HFF-Myc (cell line): ENCODE results near the gene SH2D3A.
"Not testable (repeated sequence)": the region's sequence is repeated elsewhere in the genome, so short reads cannot be mapped to it uniquely, and the experiment has no call there.

ENCODE experiments used
- DNase-seq: peaks from one replicate; pipeline ENCODE4 v3.0.0-alpha.2; 2011; ENCODE audit warnings: low read depth; ENCODE audit errors: extremely low read depth
- H3K4me3 ChIP-seq: replicated peaks from 2 replicates; pipeline ENCODE4 v1.5.1; 2011; ENCODE audit warnings: low read depth, mild to moderate bottlenecking, control low read depth, low read length
- CTCF ChIP-seq: IDR thresholded peaks from 2 replicates; pipeline ENCODE4 v1.5.1; 2012; ENCODE audit warnings: mild to moderate bottlenecking, low read depth, low read length, control low read depth; ENCODE audit errors: missing control alignments

The SH2D3A gene

DNA sequence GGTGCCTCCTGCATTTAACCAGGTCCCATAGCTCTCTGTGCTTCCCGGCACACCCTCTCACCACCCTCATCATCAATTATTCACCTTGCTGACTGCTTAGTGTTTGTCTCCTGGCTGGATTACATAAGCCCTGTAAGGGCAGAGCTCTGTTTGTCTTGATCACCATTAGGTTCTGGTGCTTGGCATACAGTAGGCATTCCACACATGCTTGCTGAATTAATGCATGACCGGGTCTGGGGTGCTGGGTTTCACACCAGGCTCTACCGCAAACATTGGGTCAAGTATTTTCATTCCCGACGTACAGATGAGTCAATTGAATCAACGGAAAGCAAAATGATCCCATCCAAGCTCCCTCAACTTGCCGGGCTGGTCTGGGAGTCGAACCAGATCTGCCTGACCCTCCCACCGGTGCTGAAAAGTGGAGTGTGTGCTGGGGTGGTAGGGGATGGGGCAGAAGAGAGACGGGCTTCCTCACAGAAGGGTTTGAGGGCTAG lies 33.8 kb upstream of the SH2D3A start:
- no peak overlapping the region for H3K4me3 ChIP-seq
- TF ChIP-seq CTCF = no peak
- no peak for DNase-seq

- not testable (repeated sequence) for DNase-seq, H3K4me3 ChIP-seq
These were observed 33.0 kb upstream of the SH2D3A start for GRCh38 chr19:6800160-6800790.

DNA sequence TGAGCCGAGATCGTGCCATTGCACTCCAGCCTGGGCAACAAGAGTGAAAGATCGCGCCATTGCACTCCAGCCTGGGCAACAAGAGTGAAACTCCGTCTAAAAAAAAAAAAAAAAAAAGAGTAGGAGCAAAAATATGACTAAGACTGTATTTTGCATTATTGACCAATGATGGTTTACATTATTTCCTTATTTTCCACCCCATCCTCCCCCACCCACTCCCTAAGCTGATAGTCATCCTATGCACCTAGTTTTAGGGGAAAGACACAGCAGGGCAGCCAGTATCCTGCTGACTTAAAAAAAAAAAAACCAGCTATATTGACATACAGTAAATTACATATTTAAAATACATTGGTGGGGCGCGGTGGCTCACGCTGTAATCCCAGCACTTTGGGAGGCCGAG lies 30.4 kb upstream of the SH2D3A start:
- no peak for TF ChIP-seq CTCF
- no peak overlapping the region for H3K4me3 ChIP-seq
- DNase-seq = no peak

- no peak for DNase-seq
- H3K4me3 ChIP-seq = no peak overlapping the region
- no peak for TF ChIP-seq CTCF
These were observed 29.0 kb upstream of the SH2D3A start for GRCh38 chr19:6796278-6796677.

DNA sequence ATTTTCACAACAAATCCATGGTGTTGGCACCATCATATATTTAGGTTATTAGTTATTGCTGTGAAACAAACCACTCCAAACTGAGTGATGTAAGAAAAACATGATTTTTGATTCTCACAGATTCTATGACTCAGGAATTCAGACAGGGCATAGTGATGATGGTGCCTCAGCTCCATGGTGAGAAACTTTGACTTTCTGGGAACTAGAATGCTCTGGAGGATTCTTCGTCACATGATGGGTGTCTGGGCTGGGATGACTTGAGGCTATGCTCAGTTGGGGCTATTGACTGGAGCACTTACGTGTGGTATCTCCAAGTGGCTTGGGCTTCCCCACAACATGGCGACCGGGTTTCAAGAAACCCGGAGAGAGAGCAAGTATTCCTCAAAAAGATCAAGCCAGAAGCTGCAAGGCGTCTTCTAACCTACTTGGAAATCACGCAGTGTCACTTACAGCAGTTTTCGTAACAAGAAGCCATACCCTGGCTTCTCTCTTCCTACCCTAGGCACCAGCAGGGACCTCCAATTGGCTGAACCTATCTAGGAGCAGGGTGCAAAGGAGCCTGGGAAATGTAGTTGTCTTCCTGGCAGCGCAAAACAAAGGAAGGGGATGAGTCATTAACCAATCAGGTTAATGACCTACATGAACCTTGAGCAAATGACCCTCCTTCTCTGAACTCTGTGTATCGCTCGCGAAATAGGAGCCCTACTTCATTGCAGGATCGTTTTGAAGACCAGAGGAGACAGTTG lies 27.6 kb upstream of the SH2D3A start:
- no peak overlapping the region for H3K4me3 ChIP-seq
- TF ChIP-seq CTCF = no peak
- DNase-seq = no peak

GRCh38 chr19:6793973-6794372 lies 26.7 kb upstream of the SH2D3A start:
- DNase-seq = no peak
- no peak for TF ChIP-seq CTCF
- H3K4me3 ChIP-seq = no peak overlapping the region

GRCh38 chr19:6793411-6793810 lies 26.2 kb upstream of the SH2D3A start:
- DNase-seq = no peak
- no peak overlapping the region for H3K4me3 ChIP-seq
- no peak for TF ChIP-seq CTCF
